ENCODE measurements around the gene PLPPR2. TPM values are rescaled to one million over a fixed set of nuclear protein-coding genes. Genes with fewer than 3 reads are reported as not detected.
"Not testable (repeated sequence)": the region's sequence is repeated elsewhere in the genome, so short reads cannot be mapped to it uniquely, and the experiment has no call there.

Gene PLPPR2
- total RNA-seq, 1 donor from 2014 or later, result 13.7 TPM

DNA sequence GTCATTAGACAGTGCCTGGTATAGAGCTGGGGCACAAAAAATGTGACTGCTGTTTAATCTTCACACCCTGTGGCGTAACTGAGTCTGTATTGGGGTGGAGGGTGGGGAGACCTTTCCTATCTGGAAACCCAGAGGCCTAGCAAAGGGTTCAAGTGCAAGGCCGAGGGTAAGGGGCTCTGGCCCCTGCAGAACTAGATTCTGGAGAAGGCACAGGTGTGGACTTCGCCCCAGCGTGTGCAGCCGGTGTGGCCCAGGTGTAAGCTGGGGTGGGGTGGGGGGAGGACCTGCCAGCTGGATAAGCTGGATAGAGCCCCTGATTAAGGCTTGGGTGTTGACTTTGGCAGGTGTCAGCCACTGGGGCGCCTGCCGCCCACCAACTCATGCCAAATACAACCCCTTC is 17.1 kb upstream of the PLPPR2 start:
- DNase-seq (no peak), ATAC-seq (ENCODE audit: poor library complexity) (no peak)
- intact Hi-C loops (cut with DNase I), result no loop called here

DNA sequence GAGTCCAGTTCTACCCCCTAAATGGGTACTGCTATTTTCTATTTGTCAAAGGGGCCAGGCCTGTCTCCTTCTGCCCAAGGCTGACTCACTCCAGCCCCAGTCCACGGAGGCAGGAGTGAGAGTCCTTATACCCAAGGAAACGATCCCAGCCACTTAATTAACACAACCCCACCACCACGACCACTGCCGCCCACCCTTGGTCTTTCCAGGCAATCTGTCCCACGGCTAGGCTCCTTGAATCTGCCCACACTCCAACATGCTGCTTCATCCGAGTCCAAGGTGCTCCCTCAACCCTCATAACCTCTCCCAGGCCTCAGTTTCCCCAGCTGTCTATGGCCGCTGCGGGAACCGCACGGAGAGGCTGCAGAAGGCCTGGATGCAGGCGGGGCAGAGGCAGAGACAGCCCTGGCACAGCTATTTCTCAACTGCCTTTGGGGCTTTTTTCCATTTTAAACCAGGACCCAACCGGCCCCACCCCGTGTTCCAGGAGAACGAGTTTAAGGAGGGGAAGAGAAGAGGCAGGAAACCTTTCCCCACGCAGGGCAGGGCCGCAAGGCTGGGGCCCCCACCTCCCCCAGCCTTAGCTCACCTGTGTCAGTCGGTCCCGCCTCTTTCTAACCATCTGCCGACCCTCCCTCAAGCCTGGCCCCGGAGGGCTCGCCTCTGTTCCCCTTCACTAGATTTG is 16.5 kb upstream of the PLPPR2 start:
- DNase-seq, result no peak
- intact Hi-C loops (cut with DNase I), result no loop called here
- ATAC-seq (ENCODE audit: poor library complexity), result peak; percentile 21

DNA sequence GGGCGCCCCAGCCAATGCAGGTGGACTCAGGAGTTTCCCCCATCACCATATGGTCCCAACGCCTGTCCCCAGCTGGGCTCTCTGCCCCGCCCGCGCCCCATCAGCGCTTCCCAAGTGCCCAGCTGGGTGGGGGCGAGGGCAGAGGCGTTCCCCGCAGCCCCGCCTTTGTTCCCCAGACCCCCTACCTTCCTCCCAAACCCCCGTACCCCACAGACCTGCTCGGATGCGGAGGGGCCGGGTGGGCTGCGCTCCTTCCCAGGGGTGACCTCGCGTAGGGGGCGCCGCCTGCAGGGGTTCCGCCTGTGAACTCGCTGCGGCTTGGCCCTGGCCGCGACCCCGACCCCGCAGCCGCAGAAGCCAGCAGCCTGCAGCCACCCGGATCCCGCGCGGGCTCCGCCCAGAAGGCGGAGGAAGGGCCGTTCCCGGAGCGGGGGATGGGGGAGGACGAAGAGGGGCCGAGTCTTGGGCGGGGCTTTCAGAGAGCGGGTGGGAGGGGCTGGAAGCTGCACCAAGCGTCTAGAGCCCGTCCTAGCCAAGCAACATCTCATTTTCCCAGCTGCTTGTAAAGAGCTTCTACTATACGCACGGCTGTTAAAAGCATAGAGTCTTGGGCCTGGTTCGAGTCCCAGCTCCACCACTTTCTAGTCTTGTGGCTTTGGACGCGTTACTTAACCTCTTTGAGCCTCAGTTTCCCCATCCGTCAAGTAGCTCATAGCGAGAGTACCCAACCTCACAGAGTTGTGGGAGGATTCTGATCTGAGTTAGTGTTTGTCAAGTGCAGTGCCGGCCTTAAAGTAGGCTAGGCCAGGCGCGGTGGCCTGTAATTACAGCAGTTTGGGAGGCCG is 15.8 kb upstream of the PLPPR2 start, which contains the start of gene RAB3D:
Gene RAB3D, minus strand, starts transcription at position 404 of the 845 bp plus-strand sequence. CDS start 2,258 bp downstream, outside the sequence.
- intact Hi-C loops (cut with DNase I), result no loop called here
- ATAC-seq (ENCODE audit: poor library complexity) (peak; percentile 97), DNase-seq (peak; percentile 96)

DNA sequence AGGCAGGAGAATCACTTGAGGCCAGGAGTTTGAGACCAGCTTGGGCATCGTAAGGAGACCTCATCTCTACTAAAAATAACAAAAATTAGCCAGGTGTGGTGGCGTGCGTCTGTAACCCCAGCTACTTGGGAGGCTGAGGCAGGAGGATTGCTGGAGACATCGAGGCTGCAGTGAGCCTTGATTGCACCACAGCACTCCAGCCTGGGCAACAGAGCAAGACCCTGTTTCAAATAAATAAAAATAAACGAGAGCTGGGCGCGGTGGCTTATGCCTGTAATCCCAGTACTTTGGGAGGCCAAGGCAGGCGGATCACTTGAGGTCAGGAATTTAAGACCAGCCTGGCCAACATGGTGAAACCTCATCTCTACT is 15.1 kb upstream of the PLPPR2 start:
- intact Hi-C loops (cut with DNase I); ATAC-seq (ENCODE audit: poor library complexity); DNase-seq: not testable (repeated sequence)

DNA sequence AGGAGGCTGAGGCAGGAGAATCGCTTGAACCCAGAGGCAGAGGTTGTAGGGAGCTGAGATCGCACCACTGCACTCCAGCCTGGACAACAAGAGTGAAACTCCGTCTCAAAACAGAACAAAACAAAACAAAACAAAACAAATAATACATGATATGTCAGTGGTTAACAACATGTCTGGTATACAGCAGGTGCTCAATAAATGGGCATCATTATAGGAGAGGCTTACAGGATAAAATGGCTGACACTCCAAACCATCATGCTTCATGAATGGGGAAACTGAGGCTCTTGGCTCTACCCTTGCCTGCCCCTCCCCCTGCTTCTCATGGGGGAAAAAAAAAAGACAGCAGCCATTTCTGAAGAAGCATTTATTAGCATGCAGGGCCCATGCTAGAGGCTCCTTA is 12.8 kb upstream of the PLPPR2 start:
- intact Hi-C loops (cut with DNase I), result no loop called here
- DNase-seq (no peak), ATAC-seq (ENCODE audit: poor library complexity) (no peak)

DNA sequence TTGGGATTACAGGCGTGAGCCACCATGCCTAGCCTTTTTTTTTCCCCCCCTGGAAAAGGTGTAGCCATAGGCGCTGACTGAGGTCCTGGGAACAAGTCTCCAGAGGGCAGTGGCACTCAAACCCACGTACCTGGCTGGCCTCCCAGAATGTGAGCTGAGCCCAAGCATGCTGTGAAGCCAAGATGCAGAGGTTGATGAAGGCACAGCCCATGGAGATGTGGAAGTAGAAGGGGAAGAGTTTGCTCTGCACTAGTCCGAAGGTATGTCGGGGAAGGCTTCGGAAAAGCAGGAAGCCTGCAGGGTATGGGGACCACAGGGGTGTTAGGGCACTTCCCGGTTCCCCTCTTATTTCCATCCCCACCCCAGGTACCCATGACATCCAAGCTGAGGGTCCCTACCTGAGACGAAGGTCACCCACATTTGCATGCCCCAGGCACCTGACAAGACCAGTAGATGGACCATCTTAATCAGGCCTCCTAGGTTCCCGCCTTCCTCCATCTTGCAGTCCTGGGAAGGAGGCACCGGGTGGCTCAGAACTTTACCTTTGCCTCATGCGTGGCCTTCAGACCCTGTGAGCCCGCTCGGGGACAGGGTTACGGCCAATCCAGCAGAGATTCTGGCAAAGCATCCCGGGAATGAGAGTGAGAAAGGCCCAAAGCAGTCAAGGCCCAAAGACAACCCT is 10.0 kb upstream of the PLPPR2 start:
- ATAC-seq (ENCODE audit: poor library complexity) (no peak), DNase-seq (no peak)
- intact Hi-C loops (cut with DNase I), result no loop called here

DNA sequence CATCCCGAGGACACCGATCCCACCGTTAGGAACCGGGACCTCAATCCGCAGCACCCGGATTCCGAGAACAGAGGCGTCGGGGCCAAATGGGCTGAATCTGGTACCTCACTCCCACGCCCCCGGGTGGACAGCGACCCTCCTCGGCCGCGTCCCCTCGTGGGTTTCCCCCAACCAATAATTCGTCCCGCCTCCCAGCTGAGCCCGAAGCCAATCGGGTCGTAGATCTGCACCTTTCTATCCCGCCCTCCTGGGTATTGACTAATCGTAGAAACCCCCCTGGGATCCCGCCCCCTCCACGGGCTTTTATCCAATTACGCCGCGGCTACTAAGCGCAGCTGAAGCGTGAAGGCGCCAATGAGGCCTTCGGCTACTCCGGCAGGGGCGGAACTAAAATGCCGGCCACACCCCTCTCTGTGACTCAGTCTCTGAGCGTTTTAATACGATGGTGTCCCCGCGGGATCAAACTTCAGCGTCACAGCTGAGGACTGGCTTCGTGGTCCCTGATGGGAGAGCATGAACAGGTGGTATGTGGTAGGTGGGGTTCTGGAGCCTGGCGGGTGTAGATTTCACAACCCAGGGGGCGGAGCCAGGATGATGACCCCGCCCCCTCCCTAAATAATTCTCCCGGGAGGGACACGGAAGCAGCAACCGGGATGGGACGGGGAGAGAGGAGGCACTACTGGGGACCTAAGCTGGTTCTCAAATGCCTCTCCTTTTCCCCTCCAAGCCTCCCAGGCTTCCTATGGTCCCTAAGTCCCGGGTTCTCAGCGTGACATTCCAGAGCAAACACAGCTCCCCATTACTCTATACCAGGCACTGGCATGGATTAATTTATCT is 8.9 kb upstream of the PLPPR2 start, which contains the start of the genes CCDC159 and TMEM205:
Gene CCDC159, plus strand, starts transcription at position 416 of the 837 bp plus-strand sequence. Its CDS starts 88 bp downstream, at position 504.
Gene TMEM205, minus strand, starts transcription at position 165 of the 837 bp plus-strand sequence. CDS start 649 bp downstream, outside the sequence.
- intact Hi-C loops (cut with DNase I), result no loop called here
- peak; percentile 98 for DNase-seq
- peak; percentile 96 for ATAC-seq (ENCODE audit: poor library complexity)

DNA sequence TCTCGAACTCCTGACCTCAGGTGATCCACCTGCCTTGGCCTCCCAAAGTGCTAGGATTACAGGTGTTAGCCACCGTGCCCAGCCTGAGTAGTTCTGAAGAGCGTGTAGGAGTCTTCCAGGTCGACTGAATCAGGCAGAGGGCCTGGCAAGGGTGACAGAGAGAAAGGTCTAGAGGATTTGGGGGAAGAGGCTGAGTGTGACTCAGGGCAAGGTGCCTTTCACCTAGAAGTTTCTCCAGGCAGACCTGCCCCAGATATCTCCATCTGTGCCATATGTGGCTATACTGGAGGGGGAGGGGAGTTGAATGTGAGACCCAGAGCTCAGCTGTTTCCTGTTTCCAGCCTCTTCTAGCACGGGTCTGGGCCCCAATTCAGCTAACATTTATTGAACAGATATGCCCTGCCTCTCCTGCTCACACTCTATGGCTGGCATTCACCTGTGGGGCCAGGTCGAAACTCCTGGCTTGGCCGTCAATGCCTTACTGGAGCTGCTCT is 7.6 kb upstream of the PLPPR2 start:
- no peak for ATAC-seq (ENCODE audit: poor library complexity)
- DNase-seq, result no peak
- intact Hi-C loops (cut with DNase I), result no loop called here

DNA sequence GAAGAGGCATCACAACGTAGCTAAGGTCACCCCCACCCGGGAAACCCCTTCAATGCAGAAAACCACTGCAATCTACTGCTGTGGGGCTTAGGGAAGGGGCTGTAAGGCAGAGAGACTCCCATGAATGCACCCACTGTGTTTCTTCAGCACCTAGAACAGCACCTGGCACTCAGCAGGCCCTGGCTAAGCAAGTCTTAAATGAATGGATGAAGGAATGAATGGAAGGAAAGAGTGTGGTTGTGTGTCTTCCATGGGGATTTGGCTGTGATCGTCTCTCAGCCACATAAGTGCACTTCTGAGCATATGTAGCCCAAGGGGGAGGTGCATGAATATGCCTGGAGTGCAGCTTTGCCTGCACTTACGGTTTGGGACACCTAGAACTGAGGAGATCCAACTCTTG is 6.1 kb upstream of the PLPPR2 start:
- ATAC-seq (ENCODE audit: poor library complexity) (no peak), DNase-seq (no peak)
- intact Hi-C loops (cut with DNase I), result no loop called here

DNA sequence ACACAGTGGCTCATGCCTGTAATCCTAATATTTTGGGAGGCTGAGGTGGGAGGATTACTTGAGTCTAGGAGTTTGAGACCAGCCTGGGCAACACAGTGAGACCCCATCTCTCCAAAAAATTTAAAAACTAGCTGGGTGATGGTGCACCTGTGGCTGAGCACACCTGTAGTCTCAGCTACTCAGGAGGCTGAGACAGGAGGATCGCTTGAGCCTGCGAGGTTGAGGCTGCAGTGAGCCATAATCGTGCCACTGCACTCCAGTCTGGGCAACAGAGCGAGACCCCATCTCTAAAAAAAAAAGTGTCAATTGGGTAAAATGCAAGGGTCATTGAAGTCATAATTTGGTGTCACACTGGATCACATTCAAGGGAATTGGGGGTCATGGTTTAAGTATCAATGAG is 1.1 kb upstream of the PLPPR2 start:
- intact Hi-C loops (cut with DNase I); ATAC-seq (ENCODE audit: poor library complexity); DNase-seq: not testable (repeated sequence)

DNA sequence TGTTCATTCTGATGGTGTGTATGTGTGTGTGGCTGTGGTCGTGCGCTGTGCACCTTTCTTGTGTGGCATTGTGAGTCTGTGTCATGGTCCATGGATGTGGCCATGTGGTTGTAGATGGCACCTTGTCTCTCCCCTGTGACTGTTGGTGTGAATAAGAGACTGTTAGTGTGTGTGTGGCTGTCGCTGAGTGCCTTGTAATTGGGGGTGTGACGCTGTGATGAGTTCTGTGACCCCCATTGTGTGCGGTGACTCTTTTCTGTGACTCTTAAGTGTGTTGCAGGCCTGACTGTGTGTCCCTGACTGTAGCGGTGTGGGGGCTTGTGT is 804 bp downstream of the PLPPR2 start:
- no peak for DNase-seq
- intact Hi-C loops (cut with DNase I), result no loop called here
- no peak for ATAC-seq (ENCODE audit: poor library complexity)

DNA sequence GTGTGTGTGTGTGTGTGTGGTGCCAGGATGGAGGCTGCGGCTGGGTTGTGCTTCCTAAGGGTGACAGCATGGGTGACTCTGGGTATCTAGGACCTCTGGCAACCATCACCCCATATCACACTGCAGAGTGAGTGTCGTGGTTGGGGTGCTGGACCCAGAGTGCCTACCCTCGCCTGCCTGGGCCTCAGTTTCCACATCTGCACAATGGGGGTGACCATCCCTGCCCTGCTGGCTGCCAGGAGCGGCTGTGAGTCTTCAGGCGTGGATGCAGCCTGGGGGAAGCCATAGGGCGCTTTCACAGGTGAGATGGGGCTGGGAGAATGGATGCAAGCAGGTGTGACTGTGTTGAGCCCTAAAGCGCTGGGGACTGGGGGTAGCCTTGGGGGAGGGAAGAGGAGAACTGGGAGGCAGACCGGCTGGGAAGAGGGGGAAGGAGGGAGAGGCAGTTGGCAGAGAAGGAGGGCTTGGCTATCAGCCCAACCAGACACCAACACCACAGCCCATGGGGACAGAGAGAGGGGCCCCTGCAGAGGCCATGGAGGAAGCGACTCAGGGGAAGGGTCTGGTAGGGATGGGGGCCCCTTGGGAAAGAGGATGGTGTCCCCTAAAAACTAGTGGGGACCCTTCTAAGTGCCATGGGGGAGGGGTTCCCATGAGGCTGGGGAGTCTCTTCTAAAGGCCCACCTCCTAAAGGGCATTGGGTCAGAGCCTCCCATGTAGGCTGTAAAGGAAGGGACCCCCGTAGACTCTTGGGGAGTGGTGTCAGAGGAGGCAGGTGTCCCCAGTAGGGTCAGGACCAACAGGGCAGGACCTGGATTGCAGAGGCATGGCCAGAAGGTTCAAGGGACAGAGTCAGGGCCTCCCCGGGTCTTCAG is 1.7 kb downstream of the PLPPR2 start:
- ATAC-seq (ENCODE audit: poor library complexity), result no peak
- DNase-seq, result no peak
- intact Hi-C loops (cut with DNase I), result no loop called here

DNA sequence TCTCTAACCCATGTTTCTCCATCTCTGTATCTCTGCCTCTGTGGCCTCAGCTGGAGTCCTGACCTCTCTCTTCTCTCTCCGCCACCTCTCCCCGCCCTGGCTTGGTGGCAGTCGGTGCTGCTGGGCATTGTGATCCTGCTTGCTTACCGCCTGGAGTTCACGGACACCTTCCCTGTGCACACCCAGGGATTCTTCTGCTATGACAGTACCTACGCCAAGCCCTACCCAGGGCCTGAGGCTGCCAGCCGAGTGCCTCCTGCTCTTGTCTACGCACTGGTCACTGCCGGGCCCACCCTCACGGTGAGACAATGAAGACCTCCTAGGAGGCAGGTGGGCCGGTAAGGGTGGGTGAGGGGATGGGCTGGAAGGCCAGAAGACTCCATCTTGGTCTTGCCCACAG is 4.2 kb downstream of the PLPPR2 start:
- DNase-seq (no peak), ATAC-seq (ENCODE audit: poor library complexity) (no peak)
- intact Hi-C loops (cut with DNase I), result no loop called here

DNA sequence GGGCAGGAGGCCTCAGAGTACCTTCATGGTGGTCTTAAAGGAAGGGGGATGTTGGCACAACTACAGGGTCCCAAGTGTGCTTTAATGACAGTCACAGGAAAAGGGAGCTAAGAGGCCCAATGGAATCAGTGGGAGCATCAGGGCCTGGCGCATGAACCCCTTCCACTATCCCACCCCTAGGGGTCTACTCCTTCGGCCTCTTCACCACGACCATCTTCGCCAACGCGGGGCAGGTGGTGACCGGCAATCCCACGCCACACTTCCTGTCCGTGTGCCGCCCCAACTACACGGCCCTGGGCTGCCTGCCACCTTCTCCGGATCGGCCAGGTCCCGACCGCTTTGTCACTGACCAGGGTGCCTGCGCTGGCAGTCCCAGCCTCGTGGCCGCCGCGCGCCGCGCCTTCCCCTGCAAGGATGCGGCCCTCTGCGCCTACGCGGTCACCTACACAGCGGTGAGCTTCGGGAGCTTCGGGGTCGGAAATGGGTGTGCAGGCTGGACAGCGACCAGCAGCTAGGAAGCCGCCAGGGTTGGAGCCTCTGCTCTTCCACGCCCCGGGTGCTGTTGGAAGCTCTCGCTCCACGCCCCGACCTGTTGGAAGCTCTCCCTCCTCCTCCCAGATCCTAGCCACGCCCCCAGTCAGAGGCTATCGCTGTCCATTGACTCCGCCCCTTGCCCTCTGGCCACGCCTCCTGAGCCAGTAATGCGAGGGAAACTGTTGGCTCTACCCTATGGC is 6.0 kb downstream of the PLPPR2 start:
- intact Hi-C loops (cut with DNase I), result no loop called here
- peak; percentile 63 for DNase-seq

DNA sequence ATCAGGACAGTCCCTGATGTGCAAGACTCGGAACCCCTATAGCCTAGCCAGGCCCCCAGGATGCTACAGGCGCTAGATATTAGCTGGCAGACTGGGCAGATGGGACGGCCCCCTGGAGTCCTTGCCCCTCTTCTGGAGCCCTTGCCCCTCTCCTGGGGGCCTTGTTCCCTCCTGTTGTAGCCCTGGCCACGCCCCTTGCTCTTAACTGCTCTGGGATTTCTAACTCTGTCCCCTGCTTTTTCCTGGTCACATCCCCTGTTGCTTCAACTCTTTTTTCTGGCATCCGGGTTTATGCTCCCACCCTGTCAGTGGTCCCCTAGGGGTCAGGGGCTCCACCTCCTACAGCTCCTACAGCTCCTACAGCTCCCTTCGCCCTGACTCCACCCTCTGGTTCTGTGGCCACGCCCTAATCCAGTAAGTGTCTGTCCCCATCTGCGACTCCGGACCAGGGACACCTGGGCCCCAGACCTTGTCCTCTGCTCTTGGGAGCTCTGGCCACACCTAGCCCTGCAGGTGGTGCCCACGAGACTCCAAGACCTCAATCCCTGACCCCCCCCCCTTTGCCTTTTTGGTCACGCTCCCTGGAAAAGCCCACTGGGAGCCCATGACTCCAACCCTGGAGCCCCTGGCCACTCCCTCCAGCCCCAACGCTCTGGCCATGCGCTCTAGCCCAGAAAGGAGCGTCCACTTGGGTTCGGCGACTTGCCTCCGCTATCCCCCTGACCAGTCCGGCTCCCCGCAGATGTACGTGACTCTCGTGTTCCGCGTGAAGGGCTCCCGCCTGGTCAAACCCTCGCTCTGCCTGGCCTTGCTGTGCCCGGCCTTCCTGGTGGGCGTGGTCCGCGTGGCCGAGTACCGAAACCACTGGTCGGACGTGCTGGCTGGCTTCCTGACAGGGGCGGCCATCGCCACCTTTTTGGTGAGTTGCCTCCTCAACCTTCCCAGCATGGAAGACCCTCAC is 6.8 kb downstream of the PLPPR2 start:
- no peak for DNase-seq
- ATAC-seq (ENCODE audit: poor library complexity), result no peak
- intact Hi-C loops (cut with DNase I), result no loop called here

More for the DNA sequence above, 6.0 kb downstream of the PLPPR2 start:
- peak; percentile 49 for ATAC-seq (ENCODE audit: poor library complexity)

DNA sequence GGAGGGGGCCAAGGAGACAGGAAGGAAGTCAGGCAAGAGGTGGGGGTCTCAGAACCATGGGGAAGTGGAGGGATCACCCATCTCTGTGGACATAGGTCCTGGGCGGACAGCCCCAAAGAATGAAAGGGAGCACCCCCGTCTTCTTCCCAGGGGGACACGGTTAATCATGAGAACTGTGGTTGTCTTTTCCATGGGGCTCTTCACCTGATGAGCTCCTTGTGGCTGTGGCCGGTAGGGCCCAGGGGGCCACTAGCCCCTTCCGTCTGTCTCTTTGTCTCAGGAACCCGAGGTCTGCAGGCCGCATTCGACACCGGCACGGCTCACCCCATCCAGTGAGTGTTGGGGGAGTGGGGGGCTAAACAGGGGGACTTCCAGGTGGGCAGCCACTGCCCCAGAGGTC is 8.6 kb downstream of the PLPPR2 start:
- no peak for ATAC-seq (ENCODE audit: poor library complexity)
- no peak for DNase-seq
- intact Hi-C loops (cut with DNase I), result no loop called here

Data from Right ventricle myocardium superior (tissue), 1 donor.